Right cardiac atrium (tissue), 5 donors: Measurements from ENCODE around the gene ROBO1. TPM values are rescaled to one million over a fixed set of nuclear protein-coding genes. Genes with fewer than 3 reads are reported as not detected.

Experiments used
- ATAC-seq, 2 donors: fragments of 200-7000 bp; cut with Tn5 transposase; one replicate each; pipeline versions ENCODE4 v1.8.0 to v1.9.1; 2020; ENCODE audit warnings: moderate library complexity in 2 of 2, mild to moderate bottlenecking in 1 of 2
- DNase-seq, 3 donors: peaks; one replicate each; pipeline ENCODE4 v3.0.0-alpha.2; 2020
- H3K27ac ChIP-seq: one replicate; pipeline ENCODE4 v1.5.1; 2013; ENCODE audit warnings: mild to moderate bottlenecking, low read length, control low read depth, moderate library complexity
- H3K27me3 ChIP-seq: one replicate; pipeline ENCODE4 v1.6.1; 2013; ENCODE audit not compliant: control insufficient read depth, insufficient read depth
- H3K4me1 ChIP-seq: one replicate; pipeline ENCODE4 v1.6.1; 2013; ENCODE audit warnings: low read length; ENCODE audit not compliant: control insufficient read depth, insufficient read depth
- H3K4me3 ChIP-seq: one replicate; pipeline ENCODE4 v1.5.1; 2013; ENCODE audit warnings: low read length, control low read depth
- H3K9me3 ChIP-seq: one replicate; pipeline ENCODE4 v1.6.1; 2013; ENCODE audit warnings: low read length; ENCODE audit not compliant: control insufficient read depth
- WGBS: extraction: QIAGEN DNeasy Blood & Tissue Kit; methylation state at CpG from one replicate; pipeline ENCODE4 v1.1.7; 2013; 5-methylcytosine and 5-hydroxymethylcytosine counted together
- intact Hi-C, 4 donors: fragments of 100-400 bp; cut with DNase I; formaldehyde crosslinking; loops; one replicate each; pipeline versions ENCODE4 v1.11.0 to v1.14.0; 2022 to 2023
- polyA plus RNA-seq: library from polyadenylated mRNA; stranded (reverse); fragments of 200-250 nt; gene quantifications from one replicate; pipeline ENCODE4 v1.2.3, GENCODE V29; 2013
- total RNA-seq, 4 donors: library from RNA; stranded (reverse); fragmentation: NEBNext Ultra II Directional; extraction: Animal tissue kit (Norgen Biotek cat#: 25700); gene quantifications; one replicate each; pipeline ENCODE4 v1.2.1, GENCODE V29; 2021
- donor health status: healthy with polysubstance abuse.
- donor health status: DM: no; HTN: yes; CAD: no.
- donor health status: DM: no; HTN: no; CAD: no.
- donor health status: DM: no; HTN: yes; CAD: no; lungs with severe emphysema.
- donor health status: DM: yes; HTN: yes; CAD: no.

The ROBO1 gene
- total and polyA plus RNA-seq, 5 donors, result 5.5 to 16.2 (median 13.5) TPM

DNA sequence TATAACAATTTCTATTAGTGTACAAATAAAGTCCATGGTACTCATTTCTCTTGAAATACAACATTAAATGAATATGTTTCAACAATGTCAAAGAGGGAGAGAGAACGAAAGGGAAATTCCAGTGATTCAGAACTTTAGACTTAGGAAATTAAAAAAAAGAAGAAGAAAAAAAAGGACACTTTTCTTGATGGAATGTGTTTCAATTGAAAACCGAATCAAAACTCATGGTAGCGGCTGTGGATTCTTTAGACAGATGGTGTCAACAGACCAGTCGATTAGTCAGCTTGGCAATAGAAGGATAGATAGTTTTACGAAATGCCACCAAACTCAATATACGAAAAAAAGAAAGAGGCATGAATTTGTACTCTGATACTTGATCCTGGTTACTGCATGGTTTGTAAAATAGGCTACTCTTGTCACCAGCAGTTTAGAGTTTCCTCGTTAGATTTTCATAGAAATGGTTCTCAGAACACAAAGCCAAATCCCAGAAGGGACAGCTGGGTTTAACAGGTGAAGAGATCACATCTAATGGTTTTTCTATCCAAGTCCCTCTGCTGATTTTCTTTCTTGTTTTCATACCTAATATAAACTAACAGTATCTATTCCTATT is 793.5 kb downstream of the ROBO1 start:
- no peak for ATAC-seq
- no peak overlapping the region for H3K27ac ChIP-seq
- 78% methylated on average over 7 of the region's 7 CpGs for WGBS
- intact Hi-C loops, result no loop called here
- no peaks in the 10 kb centered on the region for H3K4me1 ChIP-seq
- H3K4me3 ChIP-seq, result no peak overlapping the region
- no peaks in the 10 kb centered on the region for H3K27me3 ChIP-seq
- DNase-seq, result no peak
- no peaks in the 10 kb centered on the region for H3K9me3 ChIP-seq

DNA sequence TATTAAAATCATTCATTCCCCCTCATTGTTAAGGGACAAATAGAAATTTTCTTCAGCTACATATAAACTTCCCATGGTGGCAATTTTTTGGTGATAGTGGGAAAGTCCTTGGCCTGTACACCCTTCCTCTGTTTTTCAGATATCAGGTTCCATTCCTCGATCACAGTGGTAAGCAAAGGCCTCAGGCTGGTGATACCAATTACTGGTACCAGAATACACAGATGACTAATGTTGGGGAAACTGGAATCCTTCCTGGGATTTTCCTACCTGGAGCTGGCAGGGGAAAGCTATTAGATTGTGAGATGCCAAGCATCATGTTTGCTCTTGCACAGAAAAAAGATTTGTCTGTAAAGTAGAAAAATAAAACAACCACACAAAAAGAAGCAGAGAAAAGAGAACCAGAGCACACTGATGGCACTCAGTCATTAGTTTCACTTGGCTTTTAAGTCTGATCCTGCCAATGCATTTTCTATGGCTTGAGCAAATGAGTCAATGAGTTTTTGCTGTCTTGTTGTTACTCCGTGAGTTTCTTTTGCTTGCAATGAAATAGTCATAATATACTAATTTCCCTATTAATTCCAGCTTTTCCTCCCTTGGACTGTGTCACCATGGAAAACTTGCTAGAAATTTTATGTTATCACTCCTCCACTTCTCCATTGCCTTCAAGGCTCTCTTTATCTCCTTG is 795.0 kb downstream of the ROBO1 start:
- Histone ChIP-seq H3K4me1 (no peaks in the 10 kb centered on the region), H3K27me3 (no peaks in the 10 kb centered on the region), H3K27ac (no peak overlapping the region), H3K9me3 (no peaks in the 10 kb centered on the region), H3K4me3 (no peak overlapping the region)
- intact Hi-C loops, result no loop called here
- WGBS, result 94% methylated on average over 2 of the region's 2 CpGs
- no peak for ATAC-seq
- no peak for DNase-seq

DNA sequence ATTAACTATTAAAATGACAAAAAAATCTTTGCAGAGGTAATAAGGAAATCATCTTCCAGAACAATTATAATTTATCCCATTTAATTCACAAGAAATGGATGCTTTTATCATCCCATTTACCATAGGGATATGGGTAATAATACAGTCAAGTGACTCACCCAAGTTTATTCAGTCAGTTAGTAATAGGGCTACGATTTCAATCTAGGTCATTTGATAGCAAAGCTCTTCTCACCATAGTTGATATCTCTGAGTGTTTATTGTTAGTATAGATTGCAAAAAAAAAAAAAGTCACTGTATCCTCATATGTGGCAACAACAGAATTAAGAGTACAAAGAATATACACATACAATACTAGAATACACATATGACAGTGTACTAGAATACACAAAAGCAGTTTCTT is 797.1 kb downstream of the ROBO1 start:
- H3K4me1 ChIP-seq, result no peaks in the 10 kb centered on the region
- no peaks in the 10 kb centered on the region for H3K9me3 ChIP-seq
- ATAC-seq (no peak), DNase-seq (no peak)
- no peak overlapping the region for H3K27ac ChIP-seq
- intact Hi-C loops, result no loop called here
- 74% methylated on average over 1 of the region's 1 CpG for WGBS
- H3K27me3 ChIP-seq, result no peaks in the 10 kb centered on the region
- no peak overlapping the region for H3K4me3 ChIP-seq

DNA sequence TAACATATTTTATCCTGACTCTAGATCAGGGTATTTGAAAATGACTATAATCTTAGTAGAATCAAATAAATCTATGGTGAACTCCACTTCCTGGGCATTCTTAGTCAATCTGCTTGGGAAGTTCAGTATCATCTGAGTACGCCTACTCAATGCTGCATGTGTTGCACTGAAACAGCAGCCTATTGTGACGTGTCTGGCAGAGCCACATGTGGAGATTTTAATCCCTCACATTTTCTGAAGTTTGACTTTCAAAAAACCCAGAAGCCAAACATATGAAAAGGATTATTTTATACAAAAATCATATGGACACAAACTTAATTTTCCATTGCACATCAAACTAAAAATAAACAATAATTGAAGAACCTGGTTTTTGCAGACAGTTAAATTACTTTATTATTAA is 798.3 kb downstream of the ROBO1 start:
- H3K4me1 ChIP-seq, result no peaks in the 10 kb centered on the region
- WGBS, result 58% methylated on average over 2 of the region's 2 CpGs
- H3K27ac ChIP-seq, result no peak overlapping the region
- ATAC-seq (peak; percentile 55 to 61), DNase-seq (peak in 2 of 3 donors; percentile 15 to 40)
- no peaks in the 10 kb centered on the region for H3K9me3 ChIP-seq
- intact Hi-C loops, result no loop called here
- no peaks in the 10 kb centered on the region for H3K27me3 ChIP-seq
- no peak overlapping the region for H3K4me3 ChIP-seq

DNA sequence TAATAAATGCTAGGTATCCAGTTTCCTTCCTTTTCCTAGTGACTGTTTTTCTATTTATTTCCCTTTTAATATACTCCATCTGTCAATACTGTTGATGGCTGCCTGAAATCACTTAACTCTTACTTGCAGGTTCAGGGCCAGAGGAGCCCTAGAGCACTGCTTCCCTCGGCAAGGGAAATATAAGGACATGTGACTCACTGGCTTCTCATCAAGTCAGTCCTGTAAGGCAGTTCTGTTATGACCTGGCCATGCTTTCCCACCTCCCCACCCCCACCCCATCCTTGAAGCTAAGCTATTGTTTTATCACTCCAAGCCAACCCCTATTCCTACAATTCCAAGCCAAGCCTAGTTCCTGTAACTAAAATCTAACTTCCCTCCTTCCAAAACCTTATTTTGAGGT is 800.7 kb downstream of the ROBO1 start:
- WGBS, result 60% methylated on average over 1 of the region's 1 CpG
- DNase-seq (no peak), ATAC-seq (no peak)
- Histone ChIP-seq H3K4me1 (no peaks in the 10 kb centered on the region), H3K27me3 (no peaks in the 10 kb centered on the region), H3K9me3 (no peaks in the 10 kb centered on the region), H3K27ac (no peak overlapping the region), H3K4me3 (no peak overlapping the region)
- intact Hi-C loops, result no loop called here

DNA sequence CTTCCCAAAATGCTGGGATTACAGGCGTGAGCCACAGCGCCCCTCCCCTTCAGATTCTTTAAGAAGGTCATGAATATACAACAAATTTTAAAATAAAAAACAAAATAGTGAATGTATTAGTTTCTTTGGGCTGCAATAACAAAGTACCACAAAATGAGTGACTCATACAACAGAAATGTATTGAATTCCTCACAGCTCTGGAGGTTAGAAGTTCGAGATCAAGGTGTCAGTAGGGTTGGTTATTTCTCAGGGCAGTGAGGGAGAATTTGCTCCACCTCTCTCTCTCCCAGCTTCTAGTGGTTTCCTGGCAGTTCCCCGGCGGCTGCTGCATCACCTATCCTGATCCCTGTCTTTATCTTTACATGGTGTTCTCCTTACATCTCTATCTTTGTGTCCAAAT is 804.0 kb downstream of the ROBO1 start:
- DNase-seq (no peak), ATAC-seq (no peak)
- Histone ChIP-seq H3K27me3 (no peaks in the 10 kb centered on the region), H3K9me3 (no peaks in the 10 kb centered on the region), H3K4me3 (no peak overlapping the region), H3K27ac (no peak overlapping the region), H3K4me1 (no peaks in the 10 kb centered on the region)
- WGBS, result 91% methylated on average over 5 of the region's 5 CpGs
- intact Hi-C loops, result no loop called here

DNA sequence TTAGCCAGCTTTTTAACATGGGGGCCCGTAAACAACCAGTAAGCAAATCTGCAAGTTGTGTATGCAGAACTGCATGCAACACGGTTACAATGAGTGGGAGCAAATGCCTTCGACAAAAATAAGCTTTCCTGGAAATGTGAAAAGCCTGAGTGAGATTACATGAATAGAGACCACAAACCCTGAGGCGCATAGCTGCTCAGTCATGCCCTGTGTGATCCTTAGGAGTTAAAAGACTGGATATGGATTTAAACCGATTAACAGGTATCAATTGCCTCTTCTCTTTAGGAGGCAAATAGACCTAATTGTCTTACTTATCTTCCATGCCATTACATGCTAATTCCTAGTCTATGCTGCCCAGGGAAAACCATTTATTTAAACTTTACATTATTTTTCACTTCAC is 810.3 kb downstream of the ROBO1 start:
- WGBS, result 78% methylated on average over 5 of the region's 5 CpGs
- intact Hi-C loops, result no loop called here
- no peak for DNase-seq

DNA sequence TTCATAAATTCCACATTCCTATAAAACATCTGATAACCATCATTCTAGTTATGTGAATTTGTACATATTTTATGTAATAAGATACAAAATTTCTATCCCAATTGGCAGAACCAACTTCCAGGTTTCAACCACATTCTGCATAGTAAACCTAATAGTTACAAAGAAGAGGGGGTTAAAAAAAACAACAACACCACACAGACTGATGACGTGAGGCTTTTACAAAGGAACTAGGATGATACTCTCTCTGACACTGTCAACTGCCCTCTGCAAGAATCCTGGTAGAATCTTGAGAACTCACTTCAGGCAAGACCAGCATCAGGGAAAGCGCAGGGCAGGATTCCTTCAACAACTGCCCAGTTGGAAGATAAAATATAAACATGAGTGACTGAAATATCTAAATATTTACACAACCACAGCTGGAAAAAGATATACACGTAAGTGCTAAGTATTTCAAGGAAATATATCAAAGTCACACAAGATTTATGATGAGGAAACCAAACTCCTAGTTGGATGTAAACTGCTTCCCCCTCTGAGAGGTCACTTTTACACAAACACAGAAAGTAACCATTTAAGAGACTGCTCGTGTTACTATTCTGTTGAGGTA is 816.4 kb downstream of the ROBO1 start:
- 52% methylated on average over 4 of the region's 4 CpGs for WGBS
- Histone ChIP-seq H3K4me1 (no peaks in the 10 kb centered on the region), H3K9me3 (no peaks in the 10 kb centered on the region), H3K27me3 (no peaks in the 10 kb centered on the region), H3K4me3 (no peak overlapping the region), H3K27ac (no peak overlapping the region)
- ATAC-seq, result no peak
- intact Hi-C loops, result no loop called here
- no peak for DNase-seq

More for the DNA sequence above, 810.3 kb downstream of the ROBO1 start:
- Histone ChIP-seq H3K27ac (no peak overlapping the region), H3K4me1 (no peaks in the 10 kb centered on the region), H3K27me3 (no peaks in the 10 kb centered on the region), H3K4me3 (no peak overlapping the region), H3K9me3 (no peaks in the 10 kb centered on the region)
- ATAC-seq, result no peak

DNA sequence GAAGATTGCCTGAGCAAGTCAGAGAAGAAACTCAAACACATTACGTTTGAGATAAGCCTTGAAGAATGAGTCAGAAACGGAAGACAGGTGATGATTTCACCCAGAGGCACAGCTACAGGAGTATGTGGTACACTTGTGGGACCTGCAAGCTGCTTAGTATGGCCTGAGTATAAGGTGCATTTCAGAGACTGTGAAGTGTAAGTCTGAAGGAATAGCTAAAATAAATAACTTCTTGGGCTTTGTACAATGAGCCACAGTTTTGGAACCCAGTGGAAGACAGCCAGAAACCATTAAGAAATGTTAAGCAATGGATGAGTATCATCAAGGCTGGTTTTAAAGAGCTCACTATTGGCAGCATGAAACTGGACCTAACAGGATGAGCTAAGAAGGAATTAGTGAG is 826.2 kb downstream of the ROBO1 start:
- WGBS, result 75% methylated on average over 2 of the region's 2 CpGs

DNA sequence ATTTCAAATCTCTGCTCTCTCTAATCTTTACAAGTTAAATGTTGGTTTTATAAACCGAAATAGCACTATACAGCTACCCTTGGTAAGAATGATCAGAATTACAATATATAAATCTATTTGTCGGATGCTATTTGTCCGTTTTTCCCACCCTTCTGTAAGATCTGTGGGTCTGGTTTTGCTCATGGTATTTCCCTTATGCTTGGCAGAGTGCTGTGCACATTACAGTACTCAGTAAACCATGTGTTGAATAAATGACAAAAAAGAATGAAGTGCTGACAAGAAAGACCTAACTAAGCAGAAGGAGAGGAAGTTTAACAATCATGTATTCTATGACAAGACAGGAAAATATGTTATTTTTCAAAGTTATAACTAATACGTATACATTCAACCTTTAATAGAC is 827.2 kb downstream of the ROBO1 start:
- ATAC-seq (no peak), DNase-seq (no peak)
- Histone ChIP-seq H3K27ac (no peak overlapping the region), H3K4me1 (no peaks in the 10 kb centered on the region), H3K27me3 (no peaks in the 10 kb centered on the region), H3K4me3 (no peak overlapping the region), H3K9me3 (no peaks in the 10 kb centered on the region)
- 90% methylated on average over 4 of the region's 4 CpGs for WGBS
- intact Hi-C loops, result no loop called here

More for the DNA sequence above, 826.2 kb downstream of the ROBO1 start:
- Histone ChIP-seq H3K27ac (no peak overlapping the region), H3K4me1 (no peaks in the 10 kb centered on the region), H3K9me3 (no peaks in the 10 kb centered on the region), H3K4me3 (no peak overlapping the region), H3K27me3 (no peaks in the 10 kb centered on the region)
- DNase-seq (no peak), ATAC-seq (peak; percentile 22 to 42)
- intact Hi-C loops, result no loop called here

DNA sequence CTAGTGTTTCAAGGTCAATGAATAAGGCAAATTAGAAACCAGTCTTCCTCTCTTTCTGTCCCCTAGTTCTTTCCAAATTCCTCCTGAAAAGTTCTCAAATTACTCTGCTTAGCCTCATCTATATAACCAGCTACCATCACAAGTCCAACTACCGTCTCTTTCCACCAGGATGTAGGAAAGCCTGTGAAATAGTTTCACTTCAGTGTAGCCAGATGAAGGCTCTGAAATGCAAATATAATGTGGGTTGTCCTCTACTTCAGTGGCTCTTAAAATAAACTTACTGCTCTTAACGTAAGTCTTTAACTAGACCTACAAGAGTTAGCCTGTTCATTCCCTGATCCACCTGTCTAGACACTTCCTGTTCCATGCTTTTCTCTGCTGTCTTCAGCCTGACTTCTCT is 827.7 kb downstream of the ROBO1 start:
- Histone ChIP-seq H3K27ac (no peak overlapping the region), H3K4me1 (no peaks in the 10 kb centered on the region), H3K9me3 (no peaks in the 10 kb centered on the region), H3K4me3 (no peak overlapping the region), H3K27me3 (no peaks in the 10 kb centered on the region)
- ATAC-seq, result no peak
- DNase-seq, result no peak
- intact Hi-C loops, result no loop called here
- WGBS, result 89% methylated on average over 2 of the region's 2 CpGs
